Measurements from ENCODE around the gene FAM229A.
A peak's percentile ranks its signal among the peaks of the same experiment; 100 is the strongest.
"Not testable (repeated sequence)": the region's sequence is repeated elsewhere in the genome, so short reads cannot be mapped to it uniquely, and the experiment has no call there.

FAM229A gene

GRCh38 chr1:32377541-32378220, 15.4 kb upstream of the FAM229A start:
- DNase-seq (ENCODE audit: low read depth in 3 of 3) = no peak

- no peak for DNase-seq (ENCODE audit: low read depth in 3 of 3)
These were observed 13.9 kb upstream of the FAM229A start for GRCh38 chr1:32376199-32376598.

DNA sequence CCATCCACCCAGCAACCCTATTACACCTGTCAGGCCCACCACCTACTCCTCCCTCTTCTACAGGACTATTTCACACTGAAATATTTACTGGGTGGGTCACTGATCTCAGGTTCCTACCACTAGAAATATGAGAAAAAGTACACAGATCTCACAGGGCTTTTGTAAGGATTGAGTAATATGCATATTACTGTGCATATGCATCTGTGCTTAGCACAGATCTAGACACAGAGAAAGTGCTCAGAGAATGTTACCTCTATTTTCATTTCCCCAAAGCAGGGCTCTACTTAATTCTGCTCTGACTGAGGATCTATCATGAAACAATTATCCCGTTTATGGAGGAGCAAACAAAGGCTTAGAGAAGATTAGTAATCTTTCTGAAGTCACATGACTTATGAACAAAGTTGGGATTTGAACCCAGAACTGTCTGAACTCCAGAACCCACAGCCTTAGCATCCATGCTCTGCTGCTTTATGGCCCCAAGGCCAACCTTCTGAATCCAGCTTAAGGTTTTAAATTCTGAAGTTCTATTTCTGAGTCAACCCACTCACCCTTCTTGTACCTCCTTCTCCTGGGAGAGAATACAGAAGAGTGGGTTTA, 11.8 kb upstream of the FAM229A start:
- no peak for DNase-seq (ENCODE audit: low read depth in 3 of 3)

GRCh38 chr1:32372149-32372756, 10.0 kb upstream of the FAM229A start:
- DNase-seq (ENCODE audit: low read depth in 3 of 3) = no peak

GRCh38 chr1:32367912-32368635, 5.8 kb upstream of the FAM229A start:
- DNase-seq (ENCODE audit: low read depth in 3 of 3) = no peak

DNA sequence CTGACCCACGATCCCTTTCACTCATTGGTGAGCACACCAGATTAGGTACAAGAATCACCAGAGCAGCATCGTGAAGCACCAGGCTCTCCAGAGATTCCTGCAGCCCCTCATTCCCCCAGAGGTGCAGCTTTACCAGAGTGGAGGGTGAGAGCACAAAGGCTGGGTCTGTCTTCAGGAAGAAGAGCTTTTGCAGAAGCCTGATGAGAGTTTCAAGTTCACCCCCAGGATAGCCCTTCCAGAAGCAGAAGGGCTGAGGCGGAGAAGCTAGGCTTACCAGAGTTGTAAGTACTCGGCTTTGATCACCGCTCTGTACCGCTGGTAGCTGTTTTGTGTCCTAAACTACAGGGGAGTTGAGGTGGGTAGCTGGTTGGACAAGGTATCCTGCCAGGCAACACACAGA, 3.2 kb upstream of the FAM229A start:
- no peak for DNase-seq (ENCODE audit: low read depth in 3 of 3)

GRCh38 chr1:32364836-32365235, 2.6 kb upstream of the FAM229A start:
- DNase-seq (ENCODE audit: low read depth in 3 of 3) = no peak

DNA sequence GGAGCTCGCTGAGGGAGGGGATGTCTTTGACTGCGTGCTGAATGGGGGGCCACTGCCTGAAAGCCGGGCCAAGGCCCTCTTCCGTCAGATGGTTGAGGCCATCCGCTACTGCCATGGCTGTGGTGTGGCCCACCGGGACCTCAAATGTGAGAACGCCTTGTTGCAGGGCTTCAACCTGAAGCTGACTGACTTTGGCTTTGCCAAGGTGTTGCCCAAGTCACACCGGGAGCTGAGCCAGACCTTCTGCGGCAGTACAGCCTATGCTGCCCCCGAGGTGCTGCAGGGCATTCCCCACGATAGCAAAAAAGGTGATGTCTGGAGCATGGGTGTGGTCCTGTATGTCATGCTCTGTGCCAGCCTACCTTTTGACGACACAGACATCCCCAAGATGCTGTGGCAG, 1.4 kb upstream of the FAM229A start:
- no peak for DNase-seq (ENCODE audit: low read depth in 3 of 3)

DNA sequence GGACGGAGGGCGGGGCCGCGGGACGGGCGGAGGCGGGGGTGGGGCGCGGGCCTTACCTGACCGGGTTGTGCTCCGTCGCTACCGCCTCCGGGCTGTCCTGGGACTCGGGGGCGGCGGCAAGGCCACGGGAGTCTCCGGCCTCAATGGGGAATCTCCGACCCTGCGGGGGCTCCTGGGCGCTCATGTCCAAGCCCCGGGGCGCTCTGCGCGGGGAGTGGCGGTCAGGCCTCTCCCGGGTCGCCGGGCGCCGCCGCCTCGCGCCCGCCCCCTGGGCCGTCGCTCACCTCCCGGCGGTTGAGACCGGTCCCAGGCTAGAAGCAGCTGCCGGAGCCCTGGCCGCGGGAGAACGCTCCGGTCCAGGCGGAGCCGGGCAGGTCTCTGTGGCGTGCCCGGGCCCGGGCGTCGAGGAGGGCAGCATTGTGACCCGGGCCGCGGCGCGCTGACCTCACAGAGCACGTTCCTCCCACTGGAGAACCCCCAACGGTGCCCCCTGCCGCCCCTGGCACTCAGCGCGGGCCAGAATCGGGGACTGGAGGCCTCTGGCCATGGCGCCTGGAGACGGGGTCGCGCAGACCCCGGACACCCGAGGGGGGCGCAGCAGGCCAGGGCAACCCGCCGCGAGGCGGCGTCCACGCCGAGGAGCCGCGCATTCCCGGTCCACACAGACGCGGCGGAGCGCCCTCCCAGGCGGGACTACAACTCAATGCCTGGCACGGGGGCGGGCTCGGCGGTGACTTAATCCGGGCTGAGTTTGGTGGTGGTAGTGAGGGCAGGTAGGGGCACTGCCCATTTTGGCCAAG, 411 bp downstream of the FAM229A start:
- DNase-seq (ENCODE audit: low read depth in 3 of 3) = peak in 1 of 3 experiments; percentile 13

DNA sequence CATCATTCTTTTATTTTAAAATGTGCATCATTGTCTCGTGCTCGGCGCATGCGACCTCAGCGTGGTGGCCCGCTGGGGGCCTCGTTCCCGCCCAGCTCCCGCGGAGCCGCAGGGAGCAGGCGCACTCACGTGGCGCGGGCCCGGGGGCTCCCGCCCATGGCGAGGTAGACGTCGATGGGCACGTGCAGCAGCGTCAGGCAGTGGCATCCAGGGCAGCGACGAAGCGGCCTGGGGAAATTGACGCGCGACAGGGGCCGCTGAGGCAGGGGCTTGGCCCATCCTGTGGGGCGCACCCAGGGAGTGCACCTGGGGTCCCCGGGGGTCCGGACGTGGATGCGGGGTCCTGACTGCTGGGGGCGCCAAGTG, 994 bp downstream of the FAM229A start:
- no peak for DNase-seq (ENCODE audit: low read depth in 3 of 3)

GRCh38 chr1:32358435-32358834, 3.9 kb downstream of the FAM229A start:
- DNase-seq (ENCODE audit: low read depth in 3 of 3) = no peak

GRCh38 chr1:32357614-32358013, 4.7 kb downstream of the FAM229A start:
- no peak for DNase-seq (ENCODE audit: low read depth in 3 of 3)

GRCh38 chr1:32356478-32356877, 5.8 kb downstream of the FAM229A start:
- no peak for DNase-seq (ENCODE audit: low read depth in 3 of 3)

GRCh38 chr1:32355778-32356177, 6.5 kb downstream of the FAM229A start:
- not testable (repeated sequence) for DNase-seq (ENCODE audit: low read depth in 3 of 3)

GRCh38 chr1:32353886-32354570, 8.3 kb downstream of the FAM229A start:
- DNase-seq (ENCODE audit: low read depth in 3 of 3) = no peak

DNA sequence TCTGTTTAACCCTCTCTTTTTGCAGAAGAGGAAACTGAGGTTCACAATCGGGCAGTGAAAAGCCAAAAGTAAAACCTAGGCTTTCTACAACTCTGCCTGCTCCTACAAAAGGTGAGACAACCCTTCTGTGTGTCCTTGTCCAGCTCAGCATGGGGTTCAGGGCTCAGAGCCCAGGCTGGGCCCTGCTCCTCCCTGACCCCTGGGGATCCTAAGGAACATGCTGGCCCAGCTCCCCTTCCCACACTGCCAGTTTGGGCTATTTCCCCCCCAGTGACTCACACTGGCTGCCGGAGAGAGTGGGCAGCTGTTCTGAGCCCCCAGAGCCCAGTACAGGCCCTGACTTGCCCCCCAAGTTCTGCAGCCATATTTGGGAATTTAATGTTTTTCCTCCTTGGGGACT, 8.9 kb downstream of the FAM229A start:
- no peak for DNase-seq (ENCODE audit: low read depth in 3 of 3)

- no peak for DNase-seq (ENCODE audit: low read depth in 3 of 3)
These were observed 9.4 kb downstream of the FAM229A start for GRCh38 chr1:32352831-32353383.

DNA sequence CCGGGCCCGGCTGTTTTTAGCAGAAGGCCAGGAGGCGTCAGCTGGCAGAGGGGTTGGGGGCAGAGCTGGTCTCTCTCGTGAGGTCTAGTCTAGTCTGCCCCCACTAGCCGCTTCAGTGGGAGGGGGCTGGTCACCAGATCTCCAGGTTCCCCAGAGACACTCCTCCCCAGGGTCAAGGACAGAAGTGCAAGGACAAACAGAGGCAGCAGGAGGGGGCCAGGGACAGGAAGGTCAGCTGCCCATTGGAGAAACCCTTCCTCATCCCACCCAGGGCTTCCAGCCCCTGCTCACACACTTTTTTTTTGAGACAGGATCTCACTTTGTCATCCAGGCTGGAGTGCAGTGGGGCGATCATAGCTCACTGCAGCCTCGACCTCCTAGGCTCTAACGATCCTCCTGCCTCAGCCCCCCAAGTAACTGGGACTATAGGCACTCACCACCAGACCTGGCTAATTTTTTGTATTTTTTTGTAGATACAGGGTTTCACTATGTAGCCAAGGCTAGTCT, 10.0 kb downstream of the FAM229A start:
- DNase-seq (ENCODE audit: low read depth in 3 of 3) = no peak

DNA sequence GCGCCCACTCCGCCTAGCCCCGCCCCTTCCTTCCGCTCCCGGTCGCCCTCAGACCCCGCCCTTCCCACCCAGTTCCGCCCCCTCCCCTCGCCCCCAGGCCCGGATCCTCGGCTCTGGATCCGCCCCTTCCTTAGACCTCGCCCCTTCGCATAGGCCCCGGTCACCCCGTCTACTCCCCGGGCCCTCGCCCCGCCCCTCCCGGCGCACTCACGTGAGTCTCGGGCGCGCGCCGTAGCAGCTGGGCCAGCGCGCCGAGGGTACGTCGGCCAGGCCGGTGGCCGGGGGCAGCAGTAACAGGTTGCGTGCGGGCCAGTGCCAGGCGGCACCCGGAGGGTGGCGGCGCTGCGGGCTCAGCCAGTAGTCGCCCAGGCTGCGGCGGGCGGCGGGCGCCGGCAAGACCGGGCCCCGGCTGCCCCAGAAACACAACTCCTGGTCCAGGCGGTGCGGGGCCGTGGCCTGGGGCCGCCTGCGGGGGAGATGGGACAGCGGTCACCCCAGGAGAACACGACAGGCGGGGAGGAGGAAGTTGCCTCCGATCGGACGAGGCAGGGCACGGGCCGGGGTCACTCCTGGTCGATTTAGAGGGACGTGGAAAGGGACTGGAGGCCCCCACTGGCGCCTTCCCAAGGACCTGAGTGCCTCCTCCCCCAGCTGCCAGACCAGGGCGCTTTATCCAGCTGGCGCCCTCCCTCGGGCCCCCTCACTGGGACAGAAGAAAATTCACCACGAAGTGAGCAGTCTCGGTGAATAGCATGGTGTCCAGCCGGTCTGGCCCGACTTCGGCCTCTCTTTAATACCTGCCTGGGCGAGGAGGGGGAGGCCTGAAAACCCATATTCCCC, 10.7 kb downstream of the FAM229A start:
- peak; percentile 84 to 88 (median 87) for DNase-seq (ENCODE audit: low read depth in 3 of 3)
